ENCODE results near the gene AGPAT3. TPM values are rescaled to one million over a fixed set of nuclear protein-coding genes. Genes with fewer than 3 reads are reported as not detected.
A peak's percentile ranks its signal among the peaks of the same experiment; 100 is the strongest.

The AGPAT3 gene
- total and polyA plus RNA-seq, 3 donors from 2014 or later = 64.5 to 77.5 (median 69.8) TPM

GRCh38 chr21:43902441-43902840 is 37.4 kb downstream of the AGPAT3 start:
- Histone ChIP-seq H3K4me3 (no peak overlapping the region), H3K27ac (no peak overlapping the region), H3K9me3 (no peaks in the 10 kb centered on the region), H3K4me1 (peaks cover 17% of the 10 kb centered on the region), H3K36me3 (ENCODE audit: low read depth, missing control alignments) (no peaks in the 10 kb centered on the region), H3K27me3 (no peaks in the 10 kb centered on the region)
- intact Hi-C loops (cut with DNase I; ENCODE audit: low total_unique reads) = no loop called here
- 72 to 83% methylated on average over 6 of the region's 6 CpGs for WGBS, 2 donors
- no peak for DNase-seq
- TF ChIP-seq POLR2A (IDR thresholded peaks at IDR 0.05) = no peak
- TF ChIP-seq CTCF (IDR thresholded peaks at IDR 0.05) = no peak

GRCh38 chr21:43903451-43904091 is 38.5 kb downstream of the AGPAT3 start:
- TF ChIP-seq CTCF (IDR thresholded peaks at IDR 0.05) = no peak
- no peak for TF ChIP-seq POLR2A (IDR thresholded peaks at IDR 0.05)
- Histone ChIP-seq H3K36me3 (ENCODE audit: low read depth, missing control alignments) (no peaks in the 10 kb centered on the region), H3K27me3 (no peaks in the 10 kb centered on the region), H3K4me1 (peaks cover 17% of the 10 kb centered on the region), H3K27ac (peak overlapping the region in 1 of 2 donors; percentile 24), H3K9me3 (no peaks in the 10 kb centered on the region), H3K4me3 (no peak overlapping the region)
- 63 to 79% methylated on average over 20 to 26 of the region's 26 CpGs for WGBS, 2 donors
- DNase-seq = no peak
- intact Hi-C loops (cut with DNase I; ENCODE audit: low total_unique reads) = no loop called here

- TF ChIP-seq POLR2A (IDR thresholded peaks at IDR 0.05) = no peak
- no peak for TF ChIP-seq CTCF (IDR thresholded peaks at IDR 0.05)
- no peak overlapping the region for H3K4me3 ChIP-seq
- WGBS, 2 donors = 90 to 95% methylated on average over 5 to 11 of the region's 14 CpGs
- no peak overlapping the region for H3K27ac ChIP-seq
- no peaks in the 10 kb centered on the region for H3K27me3 ChIP-seq
- intact Hi-C loops (cut with DNase I; ENCODE audit: low total_unique reads) = no loop called here
- H3K9me3 ChIP-seq = no peaks in the 10 kb centered on the region
- H3K4me1 ChIP-seq = peaks cover 17% of the 10 kb centered on the region
- no peaks in the 10 kb centered on the region for H3K36me3 ChIP-seq (ENCODE audit: low read depth, missing control alignments)
- no peak for DNase-seq
Measured at GRCh38 chr21:43904331-43904781, 39.3 kb downstream of the AGPAT3 start.

- Histone ChIP-seq H3K36me3 (ENCODE audit: low read depth, missing control alignments) (no peaks in the 10 kb centered on the region), H3K4me3 (no peak overlapping the region), H3K27ac (peak overlapping the region; percentile 50), H3K4me1 (peaks cover 17% of the 10 kb centered on the region), H3K27me3 (no peaks in the 10 kb centered on the region), H3K9me3 (no peaks in the 10 kb centered on the region)
- TF ChIP-seq POLR2A (IDR thresholded peaks at IDR 0.05) (no peak), CTCF (IDR thresholded peaks at IDR 0.05) (no peak)
- intact Hi-C loops (cut with DNase I; ENCODE audit: low total_unique reads) = no loop called here
- DNase-seq = no peak
- WGBS, 2 donors = 68 to 77% methylated on average over 15 to 16 of the region's 16 CpGs
Measured at GRCh38 chr21:43905726-43906455, 40.9 kb downstream of the AGPAT3 start.

Data from testis (tissue), 3 donors.